GM18511 (cell line): Measurements from ENCODE around the gene MYOF.
"Not testable (repeated sequence)": the region's sequence is repeated elsewhere in the genome, so short reads cannot be mapped to it uniquely, and the experiment has no call there.

Experiments used
- ATAC-seq: cut with Tn5 transposase; IDR thresholded peaks from one replicate; pipeline ENCODE4 v1.9.1; 2021; ENCODE audit warnings: mild to moderate bottlenecking, moderate library complexity; ENCODE audit not compliant: unreplicated experiment

The MYOF gene

DNA sequence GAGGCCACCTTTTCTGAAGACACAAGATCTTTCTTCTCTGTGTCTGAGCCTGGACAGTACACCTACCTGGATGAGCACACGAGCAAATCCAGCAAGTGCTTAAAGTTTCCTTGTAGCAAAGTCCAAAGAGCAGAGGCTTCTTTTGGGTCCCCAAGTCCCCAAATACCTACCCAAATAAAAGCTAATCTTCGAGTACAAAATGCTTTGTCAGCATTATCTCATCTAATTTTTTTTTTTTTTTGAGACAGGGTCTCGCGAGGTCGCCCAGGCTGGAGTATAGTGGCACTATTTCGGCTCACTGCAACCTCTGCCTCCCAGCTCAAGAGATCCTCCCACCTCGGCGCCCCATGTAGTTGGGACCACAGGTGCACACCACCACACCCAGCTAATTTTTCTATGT, 24.6 kb downstream of the MYOF start:
- no peak for ATAC-seq

DNA sequence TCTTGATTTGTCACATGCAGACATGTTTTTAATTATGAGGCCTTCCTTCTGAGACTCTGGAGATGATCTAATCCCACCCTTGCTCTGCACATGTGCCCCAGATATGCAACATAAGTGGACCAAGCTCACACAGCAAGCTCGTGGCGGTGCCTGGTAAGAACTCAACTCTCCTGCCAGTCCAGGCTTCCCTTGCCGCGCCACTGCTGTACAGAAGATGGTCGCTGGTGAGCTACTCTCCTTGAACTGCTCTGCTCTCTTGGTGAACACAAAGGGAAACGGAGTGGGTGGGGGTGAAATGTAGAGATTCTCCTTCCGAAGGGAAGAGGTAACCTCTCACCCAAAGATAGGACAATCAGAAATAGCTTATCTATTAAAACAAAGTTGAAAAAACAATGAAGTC, 25.7 kb downstream of the MYOF start:
- ATAC-seq = no peak

DNA sequence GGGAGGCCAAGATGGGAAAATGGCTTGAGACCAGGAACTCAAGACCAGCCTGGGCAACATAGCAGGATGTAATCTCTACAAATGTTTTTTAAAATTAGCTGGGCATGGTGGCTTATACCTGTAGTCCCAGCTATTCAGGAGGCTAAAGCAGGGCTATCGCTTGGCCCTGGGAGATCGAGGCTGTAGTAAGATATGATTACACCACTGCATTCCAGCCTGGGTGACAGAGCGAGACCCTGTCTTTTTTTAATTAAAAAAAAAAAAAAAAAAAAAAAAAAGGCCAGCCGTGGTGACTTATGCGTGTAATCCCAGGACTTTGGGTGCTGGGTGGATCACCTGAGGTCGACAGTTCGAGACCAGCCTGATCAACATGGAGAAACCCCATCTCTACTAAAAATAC, 27.4 kb downstream of the MYOF start:
- ATAC-seq = no peak

DNA sequence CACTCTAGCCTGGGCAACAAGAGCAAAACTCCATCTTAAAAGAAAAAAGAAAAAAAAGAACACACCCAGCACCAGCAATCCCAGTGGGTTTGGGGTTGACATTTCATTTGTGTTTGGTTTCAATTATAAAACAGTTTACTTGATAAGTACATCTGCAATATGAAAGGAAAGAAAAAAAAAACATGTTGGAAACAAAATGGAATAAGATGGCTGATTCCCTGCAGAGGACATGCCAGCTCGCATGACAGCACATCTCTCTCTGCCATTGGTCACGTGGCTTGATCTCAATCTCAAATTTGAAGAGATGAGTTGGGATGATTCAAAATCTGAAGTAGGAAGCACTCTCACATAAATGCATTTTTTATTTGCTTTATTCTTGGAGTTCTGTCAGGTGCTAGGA, 28.0 kb downstream of the MYOF start:
- ATAC-seq = no peak

DNA sequence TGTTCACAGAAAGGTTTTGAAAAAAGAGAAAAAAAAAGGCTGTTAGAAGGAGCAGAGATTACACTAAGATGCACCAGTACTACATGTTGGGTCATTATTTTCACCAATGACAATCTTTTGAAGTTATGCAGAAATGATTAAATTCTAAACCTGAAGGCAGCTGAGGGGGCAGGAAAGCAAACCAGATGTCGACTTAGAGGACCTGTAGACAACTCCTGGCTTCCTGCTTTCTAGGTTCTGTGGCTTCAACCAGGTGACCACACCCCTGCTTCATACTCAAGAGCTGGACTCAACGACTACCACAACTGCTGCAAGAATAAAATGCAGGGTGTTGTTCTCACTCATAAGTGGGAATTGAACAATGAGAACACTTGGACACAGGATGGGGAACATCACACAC, 30.0 kb downstream of the MYOF start:
- ATAC-seq = no peak

DNA sequence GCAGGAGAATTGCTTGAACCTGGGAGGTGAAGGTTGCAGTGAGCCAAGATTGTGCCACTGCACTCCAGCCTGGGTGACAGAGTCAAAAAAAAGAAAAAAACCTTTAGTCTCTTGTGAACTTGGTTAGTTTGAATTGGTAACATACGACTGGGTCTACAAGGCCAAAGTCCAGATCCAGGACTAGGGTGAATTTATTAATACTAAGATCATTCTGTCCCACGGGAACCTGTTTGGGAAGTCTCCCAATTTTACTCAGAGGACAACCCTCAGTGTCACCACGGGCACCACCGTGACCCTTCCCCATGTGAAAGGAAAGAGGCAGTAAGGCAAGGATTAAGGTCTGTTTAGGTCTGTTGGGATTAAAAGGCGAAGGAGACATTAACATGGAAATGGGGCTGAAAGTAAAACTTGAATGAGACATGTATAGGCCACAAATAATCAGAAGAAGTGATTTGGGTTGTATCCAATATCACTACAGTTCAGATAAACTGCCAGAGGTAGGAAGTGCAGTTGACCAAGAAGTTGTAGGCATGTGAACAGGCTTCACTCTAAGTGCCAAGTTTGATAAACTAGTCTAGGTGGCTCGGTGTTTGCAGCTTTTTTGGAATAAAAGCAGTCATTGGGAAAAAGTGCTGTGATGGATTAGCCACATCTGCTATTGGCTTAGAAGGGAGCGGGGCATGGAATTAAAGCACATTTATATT, 30.7 kb downstream of the MYOF start:
- ATAC-seq = no peak

DNA sequence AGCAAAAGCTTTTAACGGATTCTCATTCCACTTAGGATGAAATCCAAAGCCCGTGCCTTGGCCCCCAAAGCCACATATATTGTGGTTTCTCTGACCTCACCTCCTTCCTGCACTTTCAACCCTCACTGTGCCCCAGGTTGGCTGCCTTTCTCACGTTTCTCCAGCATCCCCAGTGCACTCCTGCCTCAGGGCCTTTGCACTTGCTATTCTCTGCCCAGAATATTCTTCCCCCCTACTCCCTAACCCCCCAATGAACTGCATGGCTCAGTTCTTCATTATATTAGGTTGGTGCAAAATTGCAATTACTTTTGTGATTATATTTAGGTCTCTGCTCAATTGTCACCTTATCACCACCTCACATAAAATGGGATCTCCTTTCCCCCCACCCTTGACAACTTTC, 34.2 kb downstream of the MYOF start:
- no peak for ATAC-seq

DNA sequence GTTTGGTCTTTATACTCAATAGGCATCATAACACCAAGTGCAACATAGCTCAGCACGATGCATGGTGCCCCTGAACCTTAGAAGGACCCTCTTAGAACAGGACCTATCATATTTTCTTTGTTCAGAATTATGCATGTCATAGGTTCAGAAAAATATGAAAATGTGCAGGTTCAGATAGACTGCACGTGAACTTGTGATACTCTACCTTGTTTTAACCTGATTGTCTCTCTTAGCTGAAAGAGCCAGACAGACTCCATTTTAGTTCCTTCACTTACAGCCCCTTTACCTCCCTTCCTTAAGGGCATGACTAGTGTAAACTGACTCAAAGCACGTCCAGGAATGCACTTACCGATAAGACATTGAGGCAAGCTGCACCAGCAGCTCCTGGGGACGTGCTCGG, 35.1 kb downstream of the MYOF start:
- ATAC-seq = no peak

DNA sequence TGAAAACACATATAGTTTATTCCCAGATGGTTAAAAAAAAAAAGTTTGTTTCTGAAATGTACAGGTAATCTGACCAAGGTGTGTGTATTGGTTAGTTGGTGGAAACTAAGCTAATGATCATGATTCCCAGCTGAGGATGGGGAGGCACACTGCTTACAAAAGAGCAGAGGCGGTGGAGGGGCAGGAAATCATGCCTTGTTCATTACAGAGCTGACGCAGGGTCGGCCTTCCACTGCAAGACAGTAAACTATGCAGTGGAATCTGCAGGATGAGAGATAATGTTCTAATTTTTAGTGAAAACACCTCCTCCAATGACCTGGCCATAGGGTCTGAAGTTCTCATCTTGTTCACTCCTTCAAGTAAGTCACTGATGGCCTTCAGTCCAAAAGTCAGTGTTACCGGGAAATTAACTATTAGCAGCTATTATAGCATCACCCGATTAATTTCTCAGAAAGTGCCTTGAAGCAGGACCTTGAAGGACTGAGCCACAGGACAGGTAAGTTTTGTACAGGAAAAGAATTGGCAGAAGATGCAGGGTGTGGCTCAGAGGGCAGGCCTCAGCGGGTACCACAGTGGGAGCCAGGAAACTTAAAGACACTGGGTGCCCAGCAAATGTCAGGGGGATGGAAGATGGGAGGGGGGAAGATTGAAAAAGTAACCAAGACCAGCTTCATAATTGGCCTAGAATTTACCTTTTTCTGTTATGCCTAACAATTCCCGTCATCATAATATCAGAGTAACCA, 36.0 kb downstream of the MYOF start:
- no peak for ATAC-seq

DNA sequence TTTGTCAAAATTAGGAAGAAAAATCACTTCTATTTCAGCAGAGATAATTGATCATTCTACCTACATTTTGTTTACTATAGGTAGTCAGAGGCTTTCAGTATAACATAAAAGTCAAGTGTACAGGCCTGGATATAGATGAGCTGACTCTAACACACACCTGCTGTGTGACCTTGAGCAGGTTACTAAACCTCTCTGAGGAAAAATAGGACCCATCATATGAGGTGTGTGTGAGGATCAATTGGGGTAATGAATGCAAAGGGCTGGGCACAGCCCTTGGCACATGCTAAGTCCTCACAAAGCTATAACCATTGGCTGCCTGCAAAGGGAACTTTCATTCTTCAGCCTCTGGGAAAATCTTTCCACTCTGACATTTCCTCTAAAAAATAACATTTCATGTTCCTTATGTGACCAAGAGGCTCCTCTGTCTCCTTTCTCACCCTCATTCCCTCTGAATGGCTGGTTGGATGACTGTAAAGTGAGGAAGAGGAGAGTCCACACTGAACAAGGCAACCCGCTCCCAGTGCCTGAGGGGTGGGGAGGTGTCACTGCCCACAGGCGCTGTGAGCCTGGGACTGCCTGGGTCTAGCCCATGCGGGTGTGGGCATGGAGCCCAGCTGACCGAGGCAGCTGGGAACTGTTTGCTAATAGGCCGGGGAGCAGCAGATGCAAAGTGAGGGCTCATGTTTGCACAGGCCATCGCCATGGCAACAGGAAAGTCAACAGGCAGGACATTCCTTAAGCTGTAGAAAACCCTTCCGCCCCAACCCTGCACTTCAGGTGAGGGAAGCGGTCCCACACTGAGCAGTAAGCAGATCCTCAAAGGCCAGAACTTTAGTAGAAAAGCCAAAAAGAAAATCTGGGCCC, 36.8 kb downstream of the MYOF start:
- ATAC-seq = no peak

DNA sequence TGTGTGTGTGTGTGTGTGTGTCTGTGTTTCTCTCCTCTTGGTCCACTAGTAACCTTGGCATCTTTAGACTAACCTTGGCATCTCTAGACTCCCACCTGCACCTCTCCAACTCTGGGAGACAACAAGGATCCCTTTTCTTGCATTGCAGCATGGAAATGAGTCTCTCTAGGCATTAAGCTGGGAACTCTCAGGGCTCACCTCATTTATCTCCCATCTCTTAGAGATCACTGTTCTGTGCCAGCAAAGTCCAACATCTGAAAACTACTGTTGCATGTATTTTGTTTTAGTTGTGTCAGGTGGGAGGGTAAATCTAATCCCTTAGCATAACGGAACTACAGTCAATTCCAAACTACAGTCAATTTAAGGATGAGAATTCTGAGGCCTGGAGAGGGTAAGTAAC, 38.7 kb downstream of the MYOF start:
- no peak for ATAC-seq

DNA sequence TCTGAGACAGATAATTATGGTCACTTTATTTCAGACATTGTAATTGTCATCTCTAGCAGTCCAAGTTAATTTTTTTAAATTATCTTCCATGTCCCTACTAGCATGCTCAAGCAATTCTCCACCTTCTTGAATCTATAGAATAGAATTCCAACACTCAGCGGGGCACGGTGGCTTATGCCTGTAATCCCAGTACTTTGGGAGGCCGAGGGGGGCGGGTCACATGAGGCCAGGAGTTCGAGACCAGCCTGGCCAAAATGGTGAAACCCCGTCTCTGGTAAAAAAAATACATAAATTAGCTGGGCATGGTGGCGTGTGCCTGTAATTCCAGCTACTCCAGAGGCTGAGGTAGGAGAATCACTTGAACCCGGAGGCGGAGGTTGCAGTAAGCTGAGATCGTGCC, 39.4 kb downstream of the MYOF start:
- ATAC-seq = not testable (repeated sequence)

DNA sequence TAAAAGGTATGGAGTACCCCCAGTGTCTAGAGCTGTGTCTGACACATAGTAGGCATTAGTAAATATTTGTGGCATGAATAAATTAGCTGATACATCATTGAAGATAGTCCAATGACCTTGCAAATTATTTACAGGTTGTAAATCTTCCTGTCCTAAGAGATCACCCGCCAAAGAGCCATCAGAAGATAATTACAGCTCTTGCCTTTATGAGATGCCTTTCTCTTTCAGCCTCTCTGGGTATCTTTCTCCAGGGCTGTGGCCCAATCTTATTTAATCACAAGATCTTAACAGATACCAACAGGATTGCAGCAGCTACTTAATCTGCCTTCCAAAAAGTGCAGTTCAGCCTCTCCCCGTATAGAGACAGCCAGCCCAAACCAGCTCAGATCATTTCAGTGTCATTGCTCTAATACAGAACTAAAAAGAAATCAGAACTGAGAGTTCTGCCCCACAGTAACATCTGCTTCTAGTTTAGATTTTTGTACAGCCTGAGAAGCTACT, 41.5 kb downstream of the MYOF start:
- no peak for ATAC-seq

DNA sequence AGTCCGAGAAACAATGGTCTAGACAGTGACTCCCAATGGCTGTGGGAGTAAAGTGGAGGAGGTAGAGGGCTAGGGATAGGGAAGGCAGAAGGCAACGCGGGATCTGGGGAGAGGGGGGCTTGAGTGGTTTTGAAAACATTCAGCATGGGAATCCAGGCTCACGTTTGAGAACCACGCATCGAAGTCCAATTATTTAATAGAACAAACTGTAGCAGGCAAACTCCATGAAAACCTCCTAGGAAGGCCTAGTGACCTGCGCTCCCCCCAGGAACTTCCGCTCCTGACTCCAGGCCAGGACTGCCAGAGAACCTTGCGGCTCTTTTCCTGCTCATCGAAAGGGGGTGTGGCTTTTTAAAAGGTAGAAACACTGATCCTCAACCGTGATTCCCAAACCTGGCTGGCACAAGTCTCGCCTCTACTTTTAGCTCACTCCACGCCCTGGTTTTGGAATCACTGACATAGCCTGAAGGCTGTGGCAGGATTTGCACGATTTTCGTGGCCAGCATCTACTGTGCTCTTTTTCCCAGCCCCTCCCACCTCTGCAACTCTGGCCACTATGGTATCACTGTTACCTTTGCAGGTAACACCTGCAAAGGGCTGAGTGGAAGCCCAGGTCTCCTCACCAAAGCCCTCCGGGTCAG, 43.4 kb downstream of the MYOF start:
- ATAC-seq = no peak

DNA sequence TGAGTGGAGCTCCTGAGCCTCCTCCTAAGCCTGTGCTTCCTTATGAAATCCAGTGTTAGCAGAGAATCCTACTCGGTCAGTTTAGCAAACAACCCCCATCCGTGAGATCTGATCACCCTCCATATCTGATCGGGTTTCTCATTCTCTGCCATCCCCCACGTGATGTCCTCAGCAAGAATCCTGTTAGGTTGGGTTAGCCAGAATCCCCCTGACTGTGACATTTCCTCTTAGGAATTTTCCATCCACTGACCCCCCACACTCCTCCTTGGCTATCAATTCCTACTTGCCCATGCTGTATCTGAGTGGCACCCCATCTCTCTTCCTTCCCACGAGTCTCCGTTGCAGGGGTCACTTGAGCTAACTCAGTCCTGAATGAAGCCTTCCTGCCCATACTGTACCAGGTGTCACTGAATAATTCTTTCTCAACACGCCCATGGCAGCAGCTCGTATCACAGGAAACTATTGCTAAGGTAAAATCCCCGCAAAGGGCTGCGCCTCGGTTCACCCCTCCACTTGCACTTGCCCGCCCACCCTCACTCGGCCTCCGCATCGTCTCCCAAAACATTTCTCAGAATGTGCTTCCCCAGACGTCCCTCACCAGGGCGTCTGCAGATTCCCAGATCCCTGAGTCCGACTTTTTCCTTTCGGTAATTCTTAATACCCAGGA, 44.1 kb downstream of the MYOF start:
- no peak for ATAC-seq

DNA sequence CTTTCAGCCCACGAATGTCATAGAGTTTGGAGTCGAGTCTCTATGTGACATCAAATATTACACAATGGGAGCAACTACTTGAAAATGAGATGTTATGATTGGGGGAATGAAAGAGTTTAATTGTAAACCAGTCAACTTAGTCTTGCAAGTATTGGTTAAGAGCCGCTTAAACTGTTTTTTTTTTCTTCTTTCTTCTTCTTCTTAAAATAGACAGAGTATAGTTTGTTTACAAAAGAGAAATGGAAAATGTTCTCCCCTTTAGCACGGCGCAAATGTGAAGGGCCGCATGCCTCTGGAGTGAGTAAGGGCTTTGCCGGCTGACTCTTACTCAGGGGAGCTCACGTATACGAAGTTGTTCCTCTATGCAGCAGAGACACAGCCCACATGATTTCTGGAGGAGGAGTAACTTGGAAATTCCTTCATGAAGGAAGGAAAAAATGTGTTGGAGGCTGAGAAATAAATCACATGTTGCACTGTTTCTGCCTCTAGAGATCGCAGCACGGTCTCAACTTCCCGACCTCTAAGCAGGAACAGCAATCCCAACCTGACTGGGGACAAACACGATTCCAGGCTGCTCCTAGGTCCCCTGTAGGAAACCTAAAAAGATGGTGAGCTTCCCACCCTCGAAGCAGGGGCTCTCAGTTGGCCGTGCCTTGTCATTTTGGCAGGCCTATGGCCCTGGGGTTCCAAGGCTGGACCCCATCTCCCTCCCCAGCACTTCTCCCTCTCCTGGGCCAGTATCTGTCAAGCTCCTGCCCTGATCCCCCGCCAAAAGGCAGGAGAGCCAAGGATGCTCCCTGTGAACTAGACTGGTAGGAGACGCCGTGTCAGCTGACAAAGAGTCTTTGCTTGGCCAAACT, 44.8 kb downstream of the MYOF start:
- ATAC-seq = no peak

DNA sequence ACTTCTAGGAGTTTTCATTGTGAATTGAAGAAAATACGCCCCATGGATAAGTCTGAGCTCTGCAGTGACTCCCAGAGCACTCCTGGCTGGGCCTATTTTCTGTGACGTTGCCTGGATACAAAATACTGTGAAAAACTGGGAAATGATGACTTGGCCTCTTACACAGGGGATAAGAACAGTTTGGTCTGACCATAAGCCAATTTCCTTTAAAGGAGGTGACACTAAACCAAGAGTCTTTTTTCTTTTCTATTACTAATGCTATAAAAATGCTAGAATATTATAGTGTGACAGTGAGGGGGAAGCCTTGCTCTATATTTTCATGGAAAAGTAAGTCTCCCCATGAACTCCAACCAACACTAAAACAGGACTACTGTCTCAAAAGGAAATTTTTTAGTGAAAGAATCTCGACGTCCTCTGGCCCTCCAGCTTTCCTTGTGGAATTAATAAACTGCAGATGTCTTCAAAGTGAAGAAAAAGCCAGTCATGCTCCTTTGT, 45.5 kb downstream of the MYOF start:
- no peak for ATAC-seq

DNA sequence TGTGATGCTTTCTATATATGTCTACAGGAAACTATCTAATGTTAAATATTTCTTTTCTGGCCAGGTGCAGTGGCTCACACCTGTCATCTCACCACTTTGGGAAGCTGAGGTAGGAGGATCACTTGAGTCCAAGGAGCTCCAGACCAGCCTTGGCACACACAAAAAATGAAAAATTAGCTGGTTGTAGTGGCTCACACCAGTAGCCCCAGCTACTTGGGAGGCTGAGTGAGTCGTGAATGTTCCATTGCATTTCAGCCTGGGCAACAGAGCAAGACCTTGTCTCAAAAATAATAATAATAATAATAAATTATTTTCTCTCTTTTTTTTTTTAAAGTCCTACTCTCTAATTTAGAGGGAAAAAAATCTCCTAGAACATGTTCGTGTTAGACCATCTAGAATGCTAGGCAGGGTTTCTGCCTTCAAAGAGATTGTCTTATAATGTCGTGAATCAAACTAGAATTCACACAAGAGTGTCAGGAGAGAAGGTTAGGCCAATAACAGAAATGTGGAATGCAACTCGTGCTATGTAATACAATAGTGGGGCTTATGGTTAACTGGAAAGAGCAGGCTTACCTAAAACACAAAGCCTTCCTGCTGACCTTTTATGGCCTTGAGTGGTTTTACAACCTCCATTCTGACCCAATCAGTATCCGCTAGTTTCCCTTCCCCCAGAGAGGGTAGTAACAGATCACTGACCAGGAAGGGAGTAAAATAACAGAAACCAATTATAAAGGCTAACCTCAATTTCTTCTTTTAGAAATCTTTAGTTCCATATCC, 46.3 kb downstream of the MYOF start:
- ATAC-seq = no peak
